Esophagus (tissue), 2 donors: ENCODE data around the gene PMM2. TPM values are rescaled to one million over a fixed set of nuclear protein-coding genes. Genes with fewer than 3 reads are reported as not detected.

Experiments used
- H3K27ac ChIP-seq, 2 donors: one replicate each; pipeline ENCODE4 v1.5.1; 2013; ENCODE audit warnings: low read depth in 2 of 2, mild to moderate bottlenecking in 2 of 2, inconsistent platforms in 1 of 2, low read length in 1 of 2, moderate library complexity in 1 of 2
- H3K27me3 ChIP-seq, 2 donors: one replicate each; pipeline ENCODE4 v1.6.1; 2013; ENCODE audit warnings: low read length in 2 of 2, control low read depth in 1 of 2, mild to moderate bottlenecking in 1 of 2; ENCODE audit not compliant: insufficient read depth in 2 of 2, control insufficient read depth in 1 of 2
- H3K36me3 ChIP-seq, 2 donors: one replicate each; pipeline ENCODE4 v1.6.1; 2013; ENCODE audit warnings: low read length in 1 of 2; ENCODE audit not compliant: control insufficient read depth in 2 of 2, insufficient read depth in 2 of 2
- H3K4me1 ChIP-seq, 2 donors: one replicate each; pipeline ENCODE4 v1.6.1; 2013; ENCODE audit warnings: low read length in 1 of 2; ENCODE audit not compliant: control insufficient read depth in 2 of 2, insufficient read depth in 2 of 2
- H3K4me3 ChIP-seq, 2 donors: one replicate each; pipeline ENCODE4 v1.5.1; 2013; ENCODE audit warnings: low read length in 2 of 2, mild to moderate bottlenecking in 2 of 2, low read depth in 1 of 2, moderate library complexity in 1 of 2
- H3K9me3 ChIP-seq, 2 donors: one replicate each; pipeline ENCODE4 v1.6.1; 2013; ENCODE audit warnings: mild to moderate bottlenecking in 2 of 2, low read depth in 1 of 2, low read length in 1 of 2, moderate library complexity in 1 of 2; ENCODE audit not compliant: control insufficient read depth in 2 of 2, insufficient read depth in 1 of 2
- WGBS, 2 donors: extraction: QIAGEN DNeasy Blood & Tissue Kit; methylation state at CpG; one replicate each; pipeline ENCODE4 v1.1.7; 2013; 5-methylcytosine and 5-hydroxymethylcytosine counted together
- polyA plus RNA-seq, 2 donors: library from polyadenylated mRNA; stranded (reverse); fragments of 200-250 nt; gene quantifications; one replicate each; pipeline ENCODE4 v1.2.3, GENCODE V29; 2013
- donor health status: healthy with polysubstance abuse.
- donor health status: Bipolar disorder and iron deficiency.

The PMM2 gene
- polyA plus RNA-seq, 2 donors, result 19.8 to 30.3 TPM

GRCh38 chr16:8762254-8762653 is 35.4 kb upstream of the PMM2 start:
- peaks cover 4 to 11% of the 10 kb centered on the region in 2 donors for H3K36me3 ChIP-seq
- no peaks in the 10 kb centered on the region for H3K4me1 ChIP-seq
- no peaks in the 10 kb centered on the region for H3K9me3 ChIP-seq
- H3K27me3 ChIP-seq, result no peaks in the 10 kb centered on the region
- no peak overlapping the region for H3K4me3 ChIP-seq
- H3K27ac ChIP-seq, result no peak overlapping the region
- 95% methylated on average over 4 of the region's 4 CpGs for WGBS, 2 donors

DNA sequence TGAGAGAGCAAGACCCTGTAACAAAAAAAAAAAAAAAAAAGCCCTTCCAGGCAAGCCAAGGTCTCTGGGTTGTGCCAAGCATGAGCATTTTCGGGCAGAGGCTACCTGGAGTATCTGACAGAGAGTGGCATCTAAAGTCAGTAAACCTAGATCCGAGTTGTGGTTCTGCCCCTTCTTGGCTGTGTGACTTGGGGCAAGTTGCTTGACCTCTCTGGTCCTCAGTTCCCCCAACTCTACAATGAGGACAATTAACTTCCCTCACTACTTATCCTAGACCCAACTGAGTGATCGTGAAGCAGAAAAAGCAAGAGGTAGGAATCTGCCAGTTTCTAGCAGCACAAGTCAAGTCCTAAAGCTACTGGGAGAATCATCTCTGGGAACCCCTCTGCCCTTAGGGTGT is 34.6 kb upstream of the PMM2 start:
- no peak overlapping the region for H3K27ac ChIP-seq
- peaks cover 0 to 13% of the 10 kb centered on the region in 2 donors for H3K36me3 ChIP-seq
- H3K27me3 ChIP-seq, result no peaks in the 10 kb centered on the region
- H3K4me3 ChIP-seq, result no peak overlapping the region
- H3K4me1 ChIP-seq, result no peaks in the 10 kb centered on the region
- 96 to 97% methylated on average over 3 of the region's 3 CpGs for WGBS, 2 donors
- no peaks in the 10 kb centered on the region for H3K9me3 ChIP-seq

- Histone ChIP-seq H3K9me3 (no peaks in the 10 kb centered on the region), H3K4me3 (no peak overlapping the region), H3K27me3 (no peaks in the 10 kb centered on the region), H3K4me1 (no peaks in the 10 kb centered on the region), H3K36me3 (peaks cover 2 to 10% of the 10 kb centered on the region in 2 donors), H3K27ac (no peak overlapping the region)
- WGBS, 2 donors, result 74 to 79% methylated on average over 10 of the region's 10 CpGs
These were observed 33.7 kb upstream of the PMM2 start for GRCh38 chr16:8763899-8764298.

DNA sequence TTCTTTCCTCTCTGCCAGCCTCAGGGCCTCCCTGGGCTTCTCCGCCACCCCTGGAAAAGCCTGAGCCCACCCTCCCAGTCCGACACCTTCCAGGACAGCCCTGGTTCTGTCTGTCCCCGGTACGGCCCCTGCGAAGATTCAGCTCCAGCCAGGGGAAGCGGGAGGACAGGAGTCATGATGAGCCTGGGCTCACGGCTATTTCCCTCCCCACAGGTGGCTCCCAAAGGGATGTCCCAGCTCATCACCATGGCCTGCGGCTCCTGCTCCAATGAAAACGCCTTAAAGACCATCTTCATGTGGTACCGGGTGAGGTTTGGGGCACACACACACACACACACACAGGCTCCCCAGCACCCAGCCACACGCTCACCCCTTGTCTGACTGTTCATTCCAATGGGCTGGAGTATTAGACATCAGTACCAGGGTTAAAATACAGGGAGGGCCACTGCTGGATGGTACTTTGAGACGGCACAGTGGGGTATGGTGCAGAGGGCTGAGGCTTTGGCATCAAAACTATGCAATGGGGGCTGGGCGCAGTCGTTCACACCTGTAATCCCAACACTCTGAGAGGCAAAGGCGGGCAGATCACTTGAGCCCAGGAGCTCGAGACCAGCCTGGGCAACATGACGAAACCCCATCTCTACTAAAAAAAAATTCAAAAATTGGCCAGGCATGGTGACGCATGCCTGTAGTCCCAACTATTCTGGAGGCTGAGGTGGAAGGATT is 33.0 kb upstream of the PMM2 start:
- no peaks in the 10 kb centered on the region for H3K27me3 ChIP-seq
- H3K27ac ChIP-seq, result no peak overlapping the region
- H3K36me3 ChIP-seq, result peaks cover 2 to 10% of the 10 kb centered on the region in 2 donors
- H3K4me3 ChIP-seq, result no peak overlapping the region
- H3K4me1 ChIP-seq, result no peaks in the 10 kb centered on the region
- no peaks in the 10 kb centered on the region for H3K9me3 ChIP-seq
- 90 to 91% methylated on average over 18 of the region's 18 CpGs for WGBS, 2 donors

GRCh38 chr16:8767176-8767575 is 30.5 kb upstream of the PMM2 start:
- Histone ChIP-seq H3K9me3 (no peaks in the 10 kb centered on the region), H3K4me1 (no peaks in the 10 kb centered on the region), H3K27me3 (no peaks in the 10 kb centered on the region), H3K36me3 (peaks cover 2 to 13% of the 10 kb centered on the region in 2 donors), H3K4me3 (no peak overlapping the region), H3K27ac (no peak overlapping the region)
- 93% methylated on average over 8 of the region's 8 CpGs for WGBS, 2 donors

DNA sequence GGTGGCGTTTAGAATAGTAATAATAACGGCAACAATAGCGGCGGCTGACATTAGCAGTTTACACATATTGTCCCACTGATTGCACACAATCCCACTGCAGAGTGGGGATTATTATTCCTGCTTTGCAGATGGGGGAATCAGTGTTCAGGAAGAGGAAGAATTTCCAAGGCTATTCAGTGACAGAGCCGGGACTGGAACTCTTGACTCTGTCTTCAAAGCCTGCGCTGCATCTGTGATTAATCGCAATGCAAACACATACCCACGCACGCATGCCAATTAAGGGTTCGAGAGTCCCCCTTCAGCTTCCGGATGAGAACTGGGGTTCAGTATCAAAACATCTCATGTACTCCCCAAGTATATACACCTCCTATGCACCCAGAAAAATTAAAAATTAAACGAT is 29.4 kb upstream of the PMM2 start:
- Histone ChIP-seq H3K4me1 (no peaks in the 10 kb centered on the region), H3K36me3 (peaks cover 2 to 17% of the 10 kb centered on the region in 2 donors), H3K27me3 (no peaks in the 10 kb centered on the region), H3K27ac (no peak overlapping the region), H3K9me3 (no peaks in the 10 kb centered on the region), H3K4me3 (no peak overlapping the region)
- 95 to 97% methylated on average over 12 of the region's 12 CpGs for WGBS, 2 donors

DNA sequence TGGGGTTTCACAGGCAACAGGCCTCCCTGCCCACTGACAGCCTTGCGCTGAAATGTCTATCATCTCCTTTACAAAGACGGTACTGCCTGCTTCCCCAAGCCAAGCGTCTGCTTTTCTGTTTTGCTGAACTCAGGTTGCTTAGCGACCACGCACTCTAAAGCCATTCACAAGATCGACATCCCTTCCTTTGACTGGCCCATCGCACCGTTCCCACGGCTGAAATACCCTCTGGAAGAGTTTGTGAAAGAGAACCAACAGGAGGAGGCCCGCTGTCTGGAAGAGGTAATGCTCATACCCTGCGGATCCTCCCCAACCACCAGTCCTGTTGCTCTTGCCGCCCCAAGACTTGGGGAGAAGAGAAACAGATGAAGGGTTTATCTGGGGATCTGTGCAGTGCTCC is 28.9 kb upstream of the PMM2 start:
- Histone ChIP-seq H3K27ac (no peak overlapping the region), H3K4me3 (no peak overlapping the region), H3K36me3 (peaks cover 2 to 17% of the 10 kb centered on the region in 2 donors), H3K4me1 (no peaks in the 10 kb centered on the region), H3K27me3 (no peaks in the 10 kb centered on the region), H3K9me3 (no peaks in the 10 kb centered on the region)
- 85 to 87% methylated on average over 12 of the region's 12 CpGs for WGBS, 2 donors

DNA sequence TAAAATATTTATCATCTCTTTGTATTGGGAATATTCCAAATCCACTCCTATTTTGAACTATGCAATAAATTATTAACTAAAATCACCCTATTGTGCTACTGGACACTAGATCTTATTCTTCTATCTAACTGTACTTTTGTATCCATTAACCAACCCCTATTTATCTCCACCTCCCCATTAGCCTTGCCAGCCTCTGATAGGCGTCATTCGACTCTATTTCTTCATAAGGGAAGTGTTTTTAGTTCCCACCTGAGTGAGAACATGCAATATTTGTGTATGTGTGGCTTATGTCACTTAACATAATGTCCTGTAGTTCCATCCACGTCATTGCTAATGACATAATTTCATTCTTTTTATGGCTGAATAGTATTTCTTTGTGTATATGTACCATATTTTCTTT is 24.1 kb upstream of the PMM2 start:
- peaks cover 2% of the 10 kb centered on the region in 2 donors for H3K4me1 ChIP-seq
- WGBS, 2 donors, result 48 to 77% methylated on average over 3 of the region's 3 CpGs
- no peaks in the 10 kb centered on the region for H3K27me3 ChIP-seq
- peaks cover 2 to 20% of the 10 kb centered on the region in 2 donors for H3K36me3 ChIP-seq
- H3K4me3 ChIP-seq, result no peak overlapping the region
- no peak overlapping the region for H3K27ac ChIP-seq
- H3K9me3 ChIP-seq, result peaks cover 0 to 1% of the 10 kb centered on the region in 2 donors

DNA sequence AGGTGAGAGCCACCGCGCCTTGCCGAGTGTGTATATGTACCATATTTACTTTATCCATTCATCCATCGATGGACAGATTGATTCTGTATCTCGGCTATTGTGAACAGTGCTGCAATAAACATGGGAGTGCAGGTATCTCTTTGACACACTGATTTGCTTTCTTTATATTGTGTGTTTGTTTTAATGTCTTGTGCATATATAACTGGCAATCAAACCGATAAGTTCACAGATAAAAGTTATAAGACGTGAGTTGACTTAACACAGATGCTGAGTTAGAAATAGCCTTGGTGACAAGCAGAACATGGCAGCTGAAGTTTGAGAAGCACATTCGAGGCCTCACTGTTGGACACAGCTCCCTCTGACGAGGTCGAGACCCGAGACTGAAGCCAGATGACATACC is 23.4 kb upstream of the PMM2 start:
- H3K4me3 ChIP-seq, result no peak overlapping the region
- H3K4me1 ChIP-seq, result peaks cover 2% of the 10 kb centered on the region in 2 donors
- H3K27me3 ChIP-seq, result no peaks in the 10 kb centered on the region
- 77 to 88% methylated on average over 11 of the region's 11 CpGs for WGBS, 2 donors
- peaks cover 0 to 1% of the 10 kb centered on the region in 2 donors for H3K9me3 ChIP-seq
- peaks cover 0 to 21% of the 10 kb centered on the region in 2 donors for H3K36me3 ChIP-seq
- H3K27ac ChIP-seq, result no peak overlapping the region

DNA sequence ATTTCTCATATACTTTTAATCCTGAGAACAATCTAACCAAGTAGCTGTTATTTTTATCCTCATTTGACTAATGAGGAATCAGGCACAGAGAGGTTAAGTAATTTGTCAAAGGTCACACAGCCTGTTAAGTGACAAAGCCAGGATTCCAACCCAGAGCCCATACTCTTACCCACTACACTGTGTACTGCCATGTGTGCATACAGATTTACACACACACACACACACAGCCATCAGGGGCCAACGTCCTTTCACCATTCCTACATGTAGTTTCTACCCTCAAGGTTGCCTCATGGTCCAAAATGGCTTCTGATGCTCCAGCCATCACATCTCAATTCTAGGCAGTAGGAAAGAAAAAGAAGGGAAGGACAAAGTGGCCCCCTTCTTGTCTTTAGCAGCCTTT is 22.3 kb upstream of the PMM2 start:
- Histone ChIP-seq H3K36me3 (peaks cover 0 to 25% of the 10 kb centered on the region in 2 donors), H3K27me3 (no peaks in the 10 kb centered on the region), H3K27ac (peak overlapping the region in 1 of 2 donors; percentile 68), H3K4me1 (peaks cover 2% of the 10 kb centered on the region in 2 donors), H3K4me3 (no peak overlapping the region), H3K9me3 (peaks cover 0 to 1% of the 10 kb centered on the region in 2 donors)
- 84 to 89% methylated on average over 1 of the region's 1 CpG for WGBS, 2 donors
